Esophagus squamous epithelium (tissue), 5 donors: Measurements from ENCODE around the gene GFPT1. TPM values are rescaled to one million over a fixed set of nuclear protein-coding genes. Genes with fewer than 3 reads are reported as not detected.

ENCODE experiments used
- DNase-seq: peaks from one replicate; lab custom pipeline; 2025; lab: John Stamatoyannopoulos, UW
- H3K27ac ChIP-seq, 4 donors: fragments of 200-600 bp; sonication (generic); one replicate each; pipeline ENCODE4 v1.5.1; 2016 to 2019; ENCODE audit warnings: mild to moderate bottlenecking in 1 of 4
- H3K27me3 ChIP-seq, 4 donors: fragments of 200-600 bp; sonication (generic); 1 replicate in 3 of 4; 2 replicates in 1 of 4; pipeline versions ENCODE4 v1.5.1 to v1.6.0; 2017 to 2021; ENCODE audit warnings: antibody characterized with exemption in 1 of 4
- H3K36me3 ChIP-seq, 3 donors: fragments of 200-600 bp; sonication (generic); one replicate each; pipeline ENCODE4 v1.5.1; 2016 to 2019
- H3K4me1 ChIP-seq, 3 donors: fragments of 200-600 bp; sonication (generic); one replicate each; pipeline ENCODE4 v1.5.1; 2017 to 2019
- H3K4me3 ChIP-seq, 4 donors: fragments of 200-600 bp; sonication (generic); 1 replicate in 3 of 4; 2 replicates in 1 of 4; pipeline ENCODE4 v1.5.1; 2016 to 2019; ENCODE audit warnings: mild to moderate bottlenecking in 2 of 4, moderate library complexity in 1 of 4
- H3K9me3 ChIP-seq, 3 donors: fragments of 200-600 bp; sonication (generic); one replicate each; pipeline ENCODE4 v1.5.1; 2016 to 2019
- CTCF ChIP-seq, 6 experiments: fragments of 450-650 bp in 4 of 6; fragments of 200-600 bp in 2 of 6; sonication (generic) in 2 of 6; IDR thresholded peaks; one replicate each; pipeline ENCODE4 v1.5.1; 2016 to 2019; ENCODE audit warnings: antibody characterized with exemption in 6 of 6, mild to moderate bottlenecking in 4 of 6, moderate library complexity in 4 of 6
- POLR2A ChIP-seq, 4 donors: fragments of 450-650 bp; IDR thresholded peaks; one replicate each; pipeline ENCODE4 v1.6.1; 2017; ENCODE audit warnings: antibody characterized with exemption in 4 of 4, mild to moderate bottlenecking in 4 of 4, moderate library complexity in 3 of 4
- WGBS, 2 donors: methylation state at CpG; one replicate each; pipeline ENCODE4 v1.1.5; 2018; 5-methylcytosine and 5-hydroxymethylcytosine counted together
- intact Hi-C: fragments of 100-400 bp; cut with DNase I; formaldehyde crosslinking; loops from one replicate; pipeline ENCODE4 v1.15.0; 2022
- total RNA-seq, 4 donors: library from RNA; depleted of rRNA; stranded (reverse); fragments of >200 nt; gene quantifications; one replicate each; pipeline ENCODE4 v1.1.0, GENCODE V29; 2016
- donor health status: DM: yes; HTN: yes; CAD: no.

The GFPT1 gene
- 10 to 100 TPM; 13.9 to 25.8 (median 19.5) TPM for total RNA-seq

DNA sequence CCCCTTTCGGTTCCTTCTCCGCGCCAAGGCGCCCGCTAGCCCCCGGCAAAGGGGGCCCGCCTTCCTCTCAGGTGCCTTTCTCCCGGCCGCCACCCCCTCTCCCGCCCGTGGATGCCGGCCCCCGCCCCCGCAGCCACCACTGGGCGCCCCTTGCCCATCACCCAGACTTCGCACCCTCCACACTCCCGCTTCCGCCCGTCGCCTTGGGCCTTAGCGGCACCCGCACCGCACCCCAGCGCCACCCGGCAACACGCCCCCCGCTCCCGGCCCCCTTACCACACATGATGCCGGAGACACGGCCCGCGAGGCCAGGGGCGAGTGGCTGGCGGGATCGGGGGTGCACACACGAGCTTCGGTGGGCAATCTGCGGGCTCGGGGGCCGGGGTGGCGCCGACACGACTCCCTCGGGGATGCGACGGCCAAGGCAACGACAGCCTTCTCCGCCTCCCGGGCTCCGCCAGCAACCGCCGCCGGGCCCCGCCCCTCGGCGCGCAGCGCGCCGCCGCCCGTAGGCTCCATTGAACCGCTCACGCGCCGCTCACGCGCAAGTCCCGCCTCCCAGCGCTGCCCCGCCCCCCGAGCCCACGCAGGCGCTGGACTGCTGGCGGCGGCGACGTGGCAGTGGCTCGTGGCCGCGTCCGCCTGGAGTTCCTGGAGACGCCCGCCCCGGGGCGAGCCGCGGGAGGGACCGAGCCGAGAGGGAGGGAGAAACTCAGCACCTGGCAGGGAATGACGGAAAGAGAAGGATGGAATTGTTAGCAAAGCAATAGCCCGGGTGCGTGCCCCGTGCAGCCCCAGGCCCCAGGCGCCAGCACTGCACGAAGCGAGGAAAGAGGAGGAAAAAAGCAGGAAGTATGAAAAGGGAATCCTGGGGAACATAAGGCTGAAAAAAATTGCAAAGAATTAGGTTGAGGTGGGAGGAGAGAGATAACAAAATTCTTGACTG is at the start of gene GFPT1:
Gene GFPT1 (minus strand): TSS at position 439 of the 946 bp plus-strand sequence. CDS start 156 bp downstream, at position 283.
- H3K36me3 ChIP-seq, result no peaks in the 10 kb centered on the region
- peak within 1 kb of the TSS; percentile 94 to 98 (median 96) for H3K4me3 ChIP-seq
- peak within 1 kb of the TSS; percentile 85 to 96 (median 91) for H3K27ac ChIP-seq
- WGBS, 2 donors, result 0% methylated on average over 23 to 24 of the region's 97 CpGs
- TF ChIP-seq POLR2A (IDR thresholded peaks at IDR 0.05) (peak in 3 of 4 donors; percentile 23 to 92 (median 74)), CTCF (IDR thresholded peaks at IDR 0.05) (peak in 2 of 6 experiments; percentile 8 to 12)
- H3K4me1 ChIP-seq, result peaks cover 10 to 52% (median 22%) of the 10 kb centered on the region in 3 donors
- intact Hi-C loops, result loop anchor here (10.0 kb wide), 1 partner anchor 328 kb away; no protein-coding TSS in a partner anchor
- no peaks in the 10 kb centered on the region for H3K9me3 ChIP-seq
- H3K27me3 ChIP-seq, result no peaks in the 10 kb centered on the region
- peak; percentile 64 for DNase-seq

DNA sequence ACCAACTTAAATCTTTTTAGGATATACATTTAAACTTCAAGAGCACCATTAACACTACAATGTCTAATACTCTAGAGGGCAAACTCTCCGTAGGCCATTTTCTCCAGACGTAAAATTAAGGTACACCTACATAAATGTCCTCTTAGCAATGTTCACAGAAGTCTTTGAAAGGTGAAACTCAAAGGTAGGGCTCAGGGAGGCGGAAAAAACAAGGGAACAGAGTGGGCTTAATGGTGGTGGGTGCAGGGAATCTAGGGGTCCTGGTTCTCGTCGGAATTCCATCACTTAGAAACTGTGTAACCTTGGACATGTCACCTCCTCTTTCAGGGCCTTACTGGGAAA is 49.5 kb upstream of the GFPT1 start:
- peak overlapping the region; percentile 98 to 99 (median 98) for H3K27ac ChIP-seq
- DNase-seq, result no peak
- H3K27me3 ChIP-seq, result no peaks in the 10 kb centered on the region
- peak overlapping the region; percentile 80 to 94 (median 92) for H3K4me3 ChIP-seq
- WGBS, 2 donors, result 6% methylated on average over 5 of the region's 5 CpGs
- intact Hi-C loops, result no loop called here
- H3K36me3 ChIP-seq, result peaks cover 0 to 5% (median 0%) of the 10 kb centered on the region in 3 donors
- no peaks in the 10 kb centered on the region for H3K9me3 ChIP-seq
- H3K4me1 ChIP-seq, result peaks cover 13 to 49% (median 16%) of the 10 kb centered on the region in 3 donors
- no peak for TF ChIP-seq POLR2A (IDR thresholded peaks at IDR 0.05)
- peak in 1 of 6 experiments; percentile 23 for TF ChIP-seq CTCF (IDR thresholded peaks at IDR 0.05)

DNA sequence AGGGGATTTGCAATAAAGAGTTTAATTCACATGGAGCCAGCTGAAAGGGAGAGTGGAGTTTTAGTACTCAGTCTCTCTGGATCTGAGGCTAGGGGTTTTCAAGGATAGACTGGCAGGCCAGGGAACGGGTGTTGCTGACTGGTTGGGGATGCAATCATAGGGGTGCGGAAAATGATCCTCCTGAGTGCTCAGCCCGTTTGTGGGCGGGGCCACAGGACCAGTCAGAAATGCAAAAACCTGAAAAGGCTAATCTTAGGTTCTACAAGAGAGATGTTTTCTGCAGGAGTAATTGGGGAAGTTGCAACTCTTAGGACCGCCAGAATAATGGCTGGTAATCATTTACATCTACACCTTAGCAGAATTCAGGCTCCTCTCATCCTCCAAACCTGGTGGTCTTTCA is 47.7 kb upstream of the GFPT1 start:
- Histone ChIP-seq H3K4me1 (peaks cover 13 to 49% (median 16%) of the 10 kb centered on the region in 3 donors), H3K4me3 (no peak overlapping the region), H3K36me3 (peaks cover 0 to 23% (median 1%) of the 10 kb centered on the region in 3 donors), H3K27ac (no peak overlapping the region), H3K9me3 (no peaks in the 10 kb centered on the region), H3K27me3 (no peaks in the 10 kb centered on the region)
- TF ChIP-seq POLR2A (IDR thresholded peaks at IDR 0.05) (no peak), CTCF (IDR thresholded peaks at IDR 0.05) (no peak)
- 77 to 85% methylated on average over 5 of the region's 5 CpGs for WGBS, 2 donors
- intact Hi-C loops, result no loop called here
- DNase-seq, result no peak

DNA sequence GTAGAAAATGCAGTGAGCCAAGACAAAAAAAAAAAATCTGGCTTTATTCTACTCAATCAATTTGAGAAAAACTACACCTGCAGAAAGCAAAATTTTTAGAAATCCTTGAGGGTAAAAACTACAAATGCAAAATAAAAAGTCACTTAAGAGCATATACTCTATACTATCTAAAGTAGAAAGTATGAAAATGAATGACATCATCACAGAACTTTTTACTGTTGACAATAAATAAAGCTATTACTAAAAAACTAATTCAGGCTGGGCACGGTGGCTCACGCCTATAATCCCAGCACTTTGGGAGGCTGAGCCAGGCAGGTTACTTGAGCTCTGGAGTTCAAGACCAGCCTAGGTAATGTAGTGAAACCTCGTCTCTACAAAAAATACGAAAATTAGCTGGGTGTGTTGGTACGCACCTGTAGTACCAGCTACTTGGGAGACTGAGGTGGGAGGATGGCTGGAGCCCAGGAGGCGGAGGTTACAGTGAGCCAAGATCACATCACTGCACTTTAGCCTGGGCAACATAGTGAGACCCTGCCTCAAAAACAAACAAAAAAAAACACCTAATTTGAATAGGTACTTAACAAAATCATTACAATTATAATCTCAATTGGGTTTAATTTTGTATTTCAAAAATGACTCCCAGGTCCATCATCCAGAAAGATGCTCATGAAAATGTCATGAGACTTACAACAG is 42.6 kb upstream of the GFPT1 start:
- H3K4me1 ChIP-seq, result peaks cover 0 to 18% (median 0%) of the 10 kb centered on the region in 3 donors
- H3K4me3 ChIP-seq, result no peak overlapping the region
- H3K9me3 ChIP-seq, result no peaks in the 10 kb centered on the region
- no peaks in the 10 kb centered on the region for H3K27me3 ChIP-seq
- H3K27ac ChIP-seq, result no peak overlapping the region
- DNase-seq, result no peak
- TF ChIP-seq POLR2A (IDR thresholded peaks at IDR 0.05), result no peak
- TF ChIP-seq CTCF (IDR thresholded peaks at IDR 0.05), result no peak
- H3K36me3 ChIP-seq, result peaks cover 0 to 74% (median 4%) of the 10 kb centered on the region in 3 donors
- WGBS, 2 donors, result 87 to 88% methylated on average over 6 of the region's 6 CpGs
- intact Hi-C loops, result no loop called here
